ENCODE data around the gene MARCHF10. TPM values are rescaled to one million over a fixed set of nuclear protein-coding genes. Genes with fewer than 3 reads are reported as not detected.
A peak's percentile ranks its signal among the peaks of the same experiment; 100 is the strongest.

The MARCHF10 gene
- total and polyA plus RNA-seq, 9 donors: 0.06 to 6.5 (median 0.46) TPM; not detected in 3

DNA sequence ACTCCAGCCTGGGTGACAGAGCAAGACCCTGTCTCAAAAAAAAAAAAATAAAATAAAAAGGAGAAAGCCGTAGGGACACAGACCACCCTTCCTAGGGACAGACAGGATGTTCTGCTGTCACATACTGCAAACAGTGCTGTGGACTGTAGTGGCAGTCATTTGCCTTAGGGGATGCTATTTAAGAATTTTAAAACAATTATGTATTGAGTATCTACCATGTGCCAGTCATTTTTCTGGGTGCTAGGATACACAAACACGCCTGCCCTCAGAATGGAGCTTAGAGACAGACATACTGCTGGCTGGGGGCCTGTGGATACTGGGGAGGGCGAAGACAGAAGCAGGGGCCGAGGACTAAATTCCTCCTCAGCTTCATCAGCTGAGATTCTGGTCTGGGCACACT lies 135.2 kb downstream of the MARCHF10 start:
- H3K4me3 ChIP-seq: no peak overlapping the region
- DNase-seq: no peak
- WGBS, 3 donors: 95 to 96% (median 95%) methylated on average over 4 of the region's 4 CpGs
- TF ChIP-seq POLR2A (IDR thresholded peaks at IDR 0.05): no peak
- TF ChIP-seq EP300 (IDR thresholded peaks at IDR 0.05): no peak
- TF ChIP-seq, protein P1, sequence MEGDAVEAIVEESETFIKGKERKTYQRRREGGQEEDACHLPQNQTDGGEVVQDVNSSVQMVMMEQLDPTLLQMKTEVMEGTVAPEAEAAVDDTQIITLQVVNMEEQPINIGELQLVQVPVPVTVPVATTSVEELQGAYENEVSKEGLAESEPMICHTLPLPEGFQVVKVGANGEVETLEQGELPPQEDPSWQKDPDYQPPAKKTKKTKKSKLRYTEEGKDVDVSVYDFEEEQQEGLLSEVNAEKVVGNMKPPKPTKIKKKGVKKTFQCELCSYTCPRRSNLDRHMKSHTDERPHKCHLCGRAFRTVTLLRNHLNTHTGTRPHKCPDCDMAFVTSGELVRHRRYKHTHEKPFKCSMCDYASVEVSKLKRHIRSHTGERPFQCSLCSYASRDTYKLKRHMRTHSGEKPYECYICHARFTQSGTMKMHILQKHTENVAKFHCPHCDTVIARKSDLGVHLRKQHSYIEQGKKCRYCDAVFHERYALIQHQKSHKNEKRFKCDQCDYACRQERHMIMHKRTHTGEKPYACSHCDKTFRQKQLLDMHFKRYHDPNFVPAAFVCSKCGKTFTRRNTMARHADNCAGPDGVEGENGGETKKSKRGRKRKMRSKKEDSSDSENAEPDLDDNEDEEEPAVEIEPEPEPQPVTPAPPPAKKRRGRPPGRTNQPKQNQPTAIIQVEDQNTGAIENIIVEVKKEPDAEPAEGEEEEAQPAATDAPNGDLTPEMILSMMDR (IDR thresholded peaks at IDR 0.05): no peak
- H3K27me3 ChIP-seq: no peaks in the 10 kb centered on the region
- no peak overlapping the region for H3K27ac ChIP-seq
- H3K36me3 ChIP-seq: no peaks in the 10 kb centered on the region
- intact Hi-C loops (cut with DNase I): no loop called here
- H3K4me1 ChIP-seq (ENCODE audit: insufficient read depth): no peaks in the 10 kb centered on the region
- H3K9me3 ChIP-seq: no peaks in the 10 kb centered on the region

DNA sequence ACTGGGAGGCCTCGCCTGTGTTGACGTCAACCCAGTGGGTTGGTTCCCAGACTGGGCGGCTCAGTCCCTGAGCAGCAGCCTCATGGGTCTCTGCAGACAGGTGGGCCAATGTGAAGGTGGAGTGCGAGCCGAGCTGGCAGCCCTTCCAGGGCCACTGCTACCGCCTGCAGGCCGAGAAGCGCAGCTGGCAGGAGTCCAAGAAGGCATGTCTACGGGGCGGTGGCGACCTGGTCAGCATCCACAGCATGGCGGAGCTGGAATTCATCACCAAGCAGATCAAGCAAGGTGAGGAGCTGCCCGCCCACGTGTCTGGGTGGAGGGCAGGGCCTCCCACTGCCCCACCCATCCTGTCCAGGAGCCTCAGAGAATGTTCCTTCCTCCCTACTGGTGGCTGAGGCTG lies 136.6 kb downstream of the MARCHF10 start:
- H3K27me3 ChIP-seq: no peaks in the 10 kb centered on the region
- WGBS, 3 donors: 57 to 77% (median 67%) methylated on average over 14 of the region's 14 CpGs
- intact Hi-C loops (cut with DNase I): no loop called here
- no peak overlapping the region for H3K27ac ChIP-seq
- no peak overlapping the region for H3K4me3 ChIP-seq
- no peaks in the 10 kb centered on the region for H3K9me3 ChIP-seq
- no peak for TF ChIP-seq POLR2A (IDR thresholded peaks at IDR 0.05)
- TF ChIP-seq, protein P1 (IDR thresholded peaks at IDR 0.05): no peak
- TF ChIP-seq EP300 (IDR thresholded peaks at IDR 0.05): no peak
- no peaks in the 10 kb centered on the region for H3K4me1 ChIP-seq (ENCODE audit: insufficient read depth)
- no peaks in the 10 kb centered on the region for H3K36me3 ChIP-seq
- DNase-seq: peak in 2 of 5 donors; percentile 48 to 56

DNA sequence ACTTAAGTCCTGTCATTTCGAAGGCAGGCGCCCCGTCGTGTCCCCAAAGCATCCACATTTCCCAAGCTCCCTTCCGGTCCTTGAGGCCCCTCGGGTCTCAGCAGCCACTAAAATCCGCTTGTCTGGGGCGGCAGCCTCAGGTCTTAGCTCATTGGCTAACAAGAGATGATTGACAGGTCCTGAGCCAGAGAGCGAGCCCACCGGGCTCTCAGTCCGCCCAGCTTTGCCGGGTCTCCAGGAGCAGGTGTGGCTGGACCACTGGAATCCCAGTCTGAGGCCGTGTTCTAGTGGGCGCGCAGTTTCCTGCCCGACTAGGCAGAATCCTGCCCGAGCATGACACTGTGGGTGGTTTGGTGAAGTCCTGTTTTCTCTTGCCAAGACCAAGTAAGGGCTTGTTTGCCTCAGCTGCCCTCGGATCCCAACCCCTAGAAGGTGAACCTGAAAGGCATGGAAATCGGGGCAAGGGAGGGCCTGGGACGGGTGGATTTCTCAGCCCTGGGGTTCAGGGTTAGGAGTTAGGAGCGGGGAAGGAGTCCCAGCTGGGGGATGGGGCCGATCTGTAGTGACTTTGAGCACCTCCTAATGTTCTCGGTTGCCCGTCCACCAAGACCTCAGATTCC lies 137.8 kb downstream of the MARCHF10 start:
- peak in 1 of 5 donors; percentile 16 for DNase-seq

DNA sequence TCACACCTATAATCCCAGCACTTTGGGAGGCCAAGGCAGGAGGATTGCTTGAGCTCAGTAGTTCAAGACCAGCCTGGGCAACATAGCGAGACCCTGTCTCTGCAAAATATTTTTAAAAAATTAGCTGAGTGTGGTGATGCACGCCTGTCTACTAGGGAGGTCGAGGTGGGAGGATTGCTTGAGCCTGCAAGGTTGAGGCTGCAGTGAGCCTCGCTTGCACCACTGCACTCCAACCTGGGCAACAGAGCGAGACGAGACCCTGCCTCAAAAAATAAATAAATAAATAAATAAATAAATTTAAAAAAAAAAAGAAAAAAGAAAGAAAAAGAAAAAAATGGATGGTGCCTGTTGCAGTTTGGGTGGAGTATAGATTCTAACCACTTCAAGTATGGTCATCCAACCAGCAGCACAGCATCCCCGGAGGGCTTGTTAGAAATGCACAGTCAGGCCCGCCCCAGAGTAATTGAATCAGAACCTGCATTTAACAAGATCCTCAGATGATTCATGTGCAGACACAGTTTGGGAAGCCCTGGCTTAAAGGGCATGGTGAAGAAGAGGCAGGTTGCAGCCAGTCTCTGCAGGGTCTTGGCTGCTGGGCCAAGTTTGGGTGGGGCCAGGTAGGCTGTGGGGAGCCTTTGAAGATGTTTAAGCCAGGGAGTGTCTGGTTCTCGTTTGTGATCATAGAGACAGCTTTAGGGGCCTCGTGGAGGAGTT lies 139.9 kb downstream of the MARCHF10 start:
- TF ChIP-seq, protein P1 (IDR thresholded peaks at IDR 0.05): no peak
- no peaks in the 10 kb centered on the region for H3K9me3 ChIP-seq
- H3K27ac ChIP-seq: no peak overlapping the region
- H3K27me3 ChIP-seq: no peaks in the 10 kb centered on the region
- peak in 1 of 5 donors; percentile 9 for DNase-seq
- no peaks in the 10 kb centered on the region for H3K36me3 ChIP-seq
- intact Hi-C loops (cut with DNase I): no loop called here
- no peaks in the 10 kb centered on the region for H3K4me1 ChIP-seq (ENCODE audit: insufficient read depth)
- H3K4me3 ChIP-seq: no peak overlapping the region
- 75 to 82% (median 76%) methylated on average over 10 of the region's 10 CpGs for WGBS, 3 donors

More for the DNA sequence above, 137.8 kb downstream of the MARCHF10 start:
- H3K9me3 ChIP-seq: no peaks in the 10 kb centered on the region
- no peak overlapping the region for H3K27ac ChIP-seq
- intact Hi-C loops (cut with DNase I): no loop called here
- H3K36me3 ChIP-seq: no peaks in the 10 kb centered on the region
- H3K27me3 ChIP-seq: no peaks in the 10 kb centered on the region
- TF ChIP-seq, protein P1 (IDR thresholded peaks at IDR 0.05): no peak
- no peak for TF ChIP-seq EP300 (IDR thresholded peaks at IDR 0.05)
- TF ChIP-seq POLR2A (IDR thresholded peaks at IDR 0.05): no peak
- WGBS, 3 donors: 85 to 87% (median 86%) methylated on average over 24 of the region's 24 CpGs
- no peaks in the 10 kb centered on the region for H3K4me1 ChIP-seq (ENCODE audit: insufficient read depth)
- no peak overlapping the region for H3K4me3 ChIP-seq

Measured in ovary (tissue), 9 donors.